EL (cell line): ENCODE measurements around the gene CIAO2B.
"Not testable (repeated sequence)": the region's sequence is repeated elsewhere in the genome, so short reads cannot be mapped to it uniquely, and the experiment has no call there.

Experiments
- DNase-seq: peaks from one replicate; pipeline ENCODE4 v3.0.0-alpha.2; 2016

The CIAO2B gene

DNA sequence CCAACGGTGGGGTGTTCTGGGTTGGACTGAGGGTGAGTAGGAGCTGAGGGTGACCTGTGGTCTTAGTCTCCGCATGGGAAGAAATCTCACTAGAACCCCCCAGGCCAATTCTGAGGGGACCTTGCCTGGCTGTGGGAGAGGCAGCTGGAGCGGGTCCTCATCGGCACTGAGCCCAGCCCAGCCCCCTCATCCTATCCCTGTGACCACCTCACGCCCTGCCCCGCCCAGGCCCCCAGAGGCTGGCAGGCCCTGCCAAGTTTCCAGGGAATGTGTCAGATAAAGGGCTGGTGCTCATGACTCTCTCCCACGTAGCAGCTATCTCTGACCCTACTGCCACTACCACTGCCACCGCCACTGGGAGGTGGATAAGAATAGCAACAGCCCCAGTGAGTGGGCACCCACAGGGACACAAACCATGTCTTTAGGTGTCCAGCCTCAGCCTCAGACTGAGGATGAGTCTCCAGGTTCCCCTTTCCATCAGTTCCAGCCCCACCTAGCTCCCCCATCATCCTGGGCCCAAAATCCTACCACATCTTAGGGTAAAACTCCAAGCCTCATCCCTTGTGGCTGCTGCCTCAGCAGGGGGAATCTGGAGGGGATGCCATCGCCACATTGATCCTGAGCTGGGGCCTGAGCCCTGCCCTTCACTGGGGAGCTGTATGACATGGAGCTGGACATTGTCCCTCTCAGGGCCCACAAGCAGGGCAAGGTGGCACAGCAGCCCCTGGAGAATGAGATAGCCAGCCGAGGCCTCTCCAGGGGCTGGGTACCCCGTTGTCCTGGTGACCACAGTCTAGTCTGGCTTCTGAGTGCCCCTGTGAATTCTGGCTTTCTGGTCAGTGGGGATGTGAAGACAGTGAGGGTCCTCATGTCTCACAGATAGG is 30.4 kb downstream of the CIAO2B start:
- DNase-seq, result no peak

DNA sequence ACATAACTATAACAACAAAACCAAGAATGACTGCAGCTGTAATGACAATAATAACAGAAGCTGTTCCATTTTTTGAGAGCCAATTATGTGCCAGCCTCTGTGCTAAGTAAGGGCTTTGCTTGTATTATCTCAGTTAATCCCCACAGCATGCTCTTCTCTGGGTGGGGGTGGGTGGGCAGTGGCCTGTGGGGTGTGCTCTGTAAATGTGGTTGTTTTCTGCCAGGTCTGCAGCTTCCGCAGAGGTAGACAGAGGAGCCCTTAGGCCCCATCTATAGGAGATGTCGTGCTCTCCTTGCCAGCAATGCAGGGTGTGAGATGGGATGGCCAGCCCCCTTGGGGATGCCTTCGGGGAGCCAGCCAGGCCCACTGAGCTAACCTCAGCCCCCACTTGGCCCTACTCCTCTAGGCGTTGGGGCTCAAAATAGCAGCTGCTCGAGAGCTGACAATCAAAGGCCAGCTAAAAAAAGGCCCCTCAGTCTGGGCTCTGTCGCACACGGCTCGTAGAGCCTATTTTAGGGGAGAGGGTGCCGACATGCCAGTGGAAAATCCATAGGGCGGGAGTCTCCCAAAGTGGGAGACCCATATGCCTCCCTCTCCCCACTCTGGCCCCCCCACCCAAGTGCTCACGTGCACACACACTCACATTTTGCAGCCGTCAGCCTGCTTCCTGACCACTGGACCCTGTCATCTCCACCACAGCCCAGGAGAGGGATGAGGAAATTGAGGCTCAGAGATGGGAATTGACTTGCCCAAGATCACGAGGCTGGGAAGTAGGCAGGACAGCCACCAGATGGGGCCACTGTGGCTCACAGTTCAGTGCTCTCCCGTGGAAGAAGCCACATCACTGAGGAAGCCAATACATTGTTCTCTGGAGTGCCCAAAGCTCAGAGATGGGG is 31.3 kb downstream of the CIAO2B start:
- no peak for DNase-seq

DNA sequence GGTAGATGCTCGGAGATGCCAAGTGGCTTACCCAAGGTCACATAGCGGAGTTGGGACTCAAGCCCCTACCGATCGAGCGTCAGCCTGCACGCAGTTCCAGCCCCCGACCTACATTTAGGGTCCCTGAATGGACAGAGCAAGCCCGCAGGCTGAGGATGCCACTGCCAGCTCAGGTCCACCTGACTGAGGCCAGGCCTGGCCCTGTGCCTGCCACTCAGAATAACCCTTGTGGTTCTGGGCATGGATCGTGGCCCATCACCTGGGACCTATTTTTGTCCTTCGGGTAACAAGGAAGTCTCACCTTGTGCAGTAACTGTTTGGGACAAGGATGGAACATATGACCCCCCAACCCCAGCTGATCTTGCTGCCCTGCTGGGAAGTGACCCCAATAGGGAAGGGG is 32.6 kb downstream of the CIAO2B start:
- no peak for DNase-seq

DNA sequence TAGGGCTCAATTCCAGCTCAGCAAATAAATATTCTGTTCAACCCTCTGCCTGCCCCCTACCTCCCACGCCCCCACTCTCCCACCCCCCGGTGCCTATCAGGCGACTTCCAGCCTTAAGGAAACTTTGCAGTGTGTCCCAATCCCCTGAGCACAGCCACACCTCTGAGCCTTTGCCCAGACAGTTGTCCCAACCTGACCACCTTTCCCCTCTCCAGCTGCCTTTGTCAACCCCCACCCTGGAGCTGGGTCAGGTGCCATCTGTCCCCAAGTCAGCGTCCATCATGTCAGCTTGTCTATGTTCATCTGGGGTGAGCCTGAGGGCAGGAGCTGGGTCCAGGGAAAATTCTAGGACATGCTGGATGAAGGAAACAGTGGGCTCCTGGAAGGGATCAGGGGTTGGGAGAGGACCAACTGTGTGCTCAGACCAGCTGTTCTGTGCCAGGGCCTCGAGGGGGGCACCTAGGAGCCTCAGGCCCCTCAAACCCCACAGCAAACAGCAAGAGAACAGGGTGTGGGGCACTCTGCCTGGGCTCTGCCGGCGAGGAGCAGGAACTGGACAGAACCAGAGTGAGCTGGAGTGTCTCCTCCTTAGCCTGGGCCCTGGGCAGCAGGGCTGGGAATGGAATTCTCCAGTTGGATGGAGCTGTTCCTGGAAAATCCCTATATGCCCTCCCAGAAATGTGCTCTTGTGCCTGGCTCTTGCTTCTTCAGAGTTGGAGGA is 33.3 kb downstream of the CIAO2B start:
- DNase-seq, result no peak

DNA sequence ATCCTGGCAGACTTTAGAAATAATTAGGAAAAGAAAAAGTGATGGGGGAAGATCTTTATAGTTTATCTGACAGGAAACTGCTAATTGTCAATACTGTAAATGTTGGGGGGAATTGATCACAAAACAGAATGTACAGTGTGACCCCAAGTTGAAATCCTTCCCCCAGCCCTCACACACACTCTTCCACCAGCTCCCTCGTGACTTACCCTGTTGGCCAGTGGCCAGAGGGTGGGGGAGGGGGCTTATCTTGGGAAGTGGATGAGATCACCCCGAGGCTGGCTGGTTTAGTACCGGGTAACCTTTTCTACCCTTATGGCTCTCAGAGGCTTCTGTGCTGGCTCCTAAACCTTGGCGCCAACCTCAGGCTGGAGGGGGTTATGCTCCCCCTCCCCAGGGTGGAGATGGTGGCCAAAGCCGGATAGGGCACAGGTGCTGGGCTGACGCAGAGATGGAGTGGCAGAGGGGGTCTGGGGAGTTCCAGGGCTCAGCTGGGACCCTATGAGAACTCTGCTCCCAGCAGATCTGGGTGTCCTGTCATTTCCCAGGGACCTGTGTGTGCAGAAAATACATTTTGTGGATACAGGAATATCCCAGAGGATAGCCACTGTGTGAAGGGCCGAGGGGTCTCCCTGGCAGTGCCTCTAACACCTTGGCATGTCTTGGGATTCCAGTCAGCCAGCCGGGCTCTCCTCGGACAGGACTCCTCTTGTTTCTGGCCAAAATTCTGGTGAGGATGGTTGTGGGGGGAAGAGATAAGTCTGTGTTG is 34.1 kb downstream of the CIAO2B start:
- peak; percentile 80 for DNase-seq

DNA sequence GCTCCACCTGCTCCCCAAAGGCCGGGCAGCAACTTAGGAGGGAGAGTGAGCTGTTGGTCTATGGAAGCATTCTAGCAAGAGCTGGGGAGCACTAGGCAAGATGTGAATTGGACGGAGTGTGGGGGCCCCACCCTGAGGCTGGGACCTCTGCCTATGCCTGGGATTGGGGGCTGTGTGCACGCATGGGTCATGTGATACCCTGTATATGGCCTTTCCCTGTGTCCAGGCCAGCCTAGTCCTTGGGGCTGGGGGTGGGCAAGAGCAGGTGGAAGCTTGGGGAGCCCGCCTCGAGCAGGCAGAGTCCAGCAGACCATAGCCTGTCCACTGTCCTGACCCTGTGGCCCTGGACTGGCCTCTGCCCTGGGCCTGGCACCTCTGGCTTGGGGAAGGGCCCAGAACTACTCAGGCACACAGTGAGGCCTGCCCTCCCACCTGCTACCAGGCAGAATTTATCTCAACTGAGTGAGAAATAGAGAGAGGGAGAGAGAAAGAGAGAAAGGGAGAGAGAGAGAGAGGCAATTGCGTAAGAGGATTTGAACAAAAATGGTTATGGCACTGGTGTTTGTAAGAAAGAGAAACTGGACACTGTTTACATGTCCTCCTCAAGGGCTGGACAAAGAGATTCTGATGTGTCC is 34.8 kb downstream of the CIAO2B start:
- DNase-seq, result no peak

DNA sequence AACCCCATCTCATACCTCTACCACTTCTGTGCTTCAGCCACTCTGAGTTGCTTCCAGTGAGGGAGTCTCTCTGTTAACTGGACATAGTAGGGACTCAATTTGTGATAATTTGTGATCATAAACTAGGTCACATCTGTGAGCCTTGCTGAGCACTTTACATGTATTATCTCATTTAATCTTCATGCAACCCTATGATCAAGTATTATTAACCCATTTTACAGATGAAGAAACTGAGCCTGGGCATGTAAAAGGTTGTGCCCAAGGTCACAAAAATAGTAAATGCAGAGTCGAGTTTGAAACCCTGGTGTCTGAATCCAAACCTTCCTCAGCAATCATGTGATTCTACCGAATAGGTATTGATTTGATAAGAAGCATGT is 35.3 kb downstream of the CIAO2B start:
- DNase-seq, result no peak

DNA sequence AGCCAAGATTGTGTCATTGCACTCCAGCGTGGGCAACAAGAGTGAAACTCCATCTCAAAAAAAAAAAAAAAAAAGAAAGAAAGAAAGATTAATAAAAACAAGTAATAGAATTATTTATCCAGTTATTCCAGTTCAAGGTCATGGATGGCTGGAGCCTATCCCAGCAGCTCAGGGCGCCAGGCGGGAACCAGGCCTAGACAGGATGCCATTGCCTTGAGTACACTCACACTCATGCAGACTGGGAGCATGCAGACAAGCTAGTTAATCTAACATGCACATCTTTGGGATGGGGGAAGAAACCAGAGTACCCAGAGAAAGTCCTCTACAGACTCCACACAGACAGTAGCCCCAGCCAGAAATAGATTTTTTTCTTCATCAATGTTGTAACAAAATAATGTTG is 36.0 kb downstream of the CIAO2B start:
- DNase-seq, result peak; percentile 49

DNA sequence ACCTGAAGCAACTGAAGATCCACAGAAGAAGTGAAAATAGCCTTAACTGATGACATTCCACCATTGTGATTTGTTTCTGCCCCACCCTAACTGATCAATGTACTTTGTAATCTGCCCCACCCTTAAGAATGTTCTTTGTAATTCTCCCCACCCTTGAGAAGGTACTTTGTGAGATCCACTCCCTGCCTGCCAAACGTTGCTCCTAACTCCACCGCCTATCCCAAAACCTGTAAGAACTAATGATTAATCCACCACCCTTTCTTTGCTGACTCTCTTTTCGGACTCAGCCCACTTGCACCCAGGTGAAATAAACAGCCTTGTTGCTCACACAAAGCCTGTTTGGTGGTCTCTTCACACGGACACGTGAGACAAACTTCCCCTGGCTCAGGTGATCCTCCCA is 37.5 kb downstream of the CIAO2B start:
- DNase-seq, result not testable (repeated sequence)

DNA sequence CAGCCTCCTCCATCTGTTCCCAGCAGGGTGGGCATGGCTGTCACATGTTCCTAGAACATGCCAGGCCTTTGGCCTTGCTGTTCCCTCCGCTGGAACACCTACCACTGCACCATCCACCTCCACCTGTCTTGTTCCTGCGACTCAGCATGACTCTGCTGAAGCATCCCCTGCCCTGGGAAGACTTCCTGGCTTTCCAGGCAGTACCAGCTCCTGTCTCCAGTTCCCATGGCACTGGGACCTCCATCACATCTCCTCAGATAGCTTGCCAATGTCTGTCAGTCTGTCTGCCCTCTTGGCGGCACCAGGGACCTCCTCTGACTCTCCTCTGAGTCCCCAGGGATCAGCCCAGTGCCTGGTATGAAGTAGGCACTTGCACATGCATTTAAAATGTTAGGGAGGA is 38.2 kb downstream of the CIAO2B start:
- DNase-seq, result no peak

DNA sequence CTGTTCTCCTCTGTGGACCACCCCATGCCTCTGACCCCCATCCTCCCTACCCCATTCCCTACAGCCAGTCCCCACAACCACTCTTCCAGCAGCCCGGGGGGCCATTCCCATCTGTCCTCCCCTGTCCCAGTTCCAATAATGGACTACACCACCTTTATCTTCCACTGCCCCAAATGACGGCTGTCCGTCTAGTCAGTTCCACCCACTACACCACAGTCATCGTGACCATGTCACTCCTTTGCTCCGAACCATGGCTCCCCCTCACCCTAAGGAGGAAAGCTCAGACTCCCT is 38.6 kb downstream of the CIAO2B start:
- DNase-seq, result no peak

DNA sequence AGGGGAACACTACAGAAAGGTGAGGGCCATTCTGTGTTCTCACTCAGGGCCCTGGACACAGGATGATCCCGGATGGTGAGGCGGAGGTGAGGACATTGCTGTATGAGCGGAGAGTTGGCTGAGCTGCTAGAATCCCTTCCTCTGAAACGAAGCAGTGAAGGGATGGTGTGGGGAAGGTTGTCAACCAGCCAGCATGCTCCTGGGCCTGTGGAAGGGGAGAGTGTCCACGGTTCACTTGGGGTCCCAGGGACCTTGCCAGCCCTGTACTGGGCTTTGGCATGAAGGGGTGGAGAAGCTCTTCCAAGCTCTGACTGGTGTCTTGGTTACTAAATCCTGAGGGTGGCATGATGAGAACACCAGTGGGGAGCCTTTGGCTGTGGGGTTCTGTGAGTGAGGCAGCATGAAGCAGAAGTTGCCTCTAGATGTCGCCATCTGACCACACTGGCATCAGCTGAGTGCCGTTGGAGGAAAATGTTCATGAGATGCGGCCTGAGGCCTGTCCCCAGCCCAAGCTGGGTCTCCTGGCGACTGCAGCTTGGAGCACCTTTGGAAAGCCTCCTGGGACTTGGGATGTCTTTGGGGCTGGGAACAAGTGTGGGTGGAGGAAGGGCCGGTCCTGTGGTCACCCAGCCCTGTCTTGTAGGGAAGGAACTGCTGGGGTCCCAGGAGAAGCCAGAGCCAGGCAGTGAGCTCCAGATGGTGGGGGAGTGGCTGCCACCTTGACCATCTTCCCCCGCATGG is 39.1 kb downstream of the CIAO2B start:
- peak; percentile 75 for DNase-seq

DNA sequence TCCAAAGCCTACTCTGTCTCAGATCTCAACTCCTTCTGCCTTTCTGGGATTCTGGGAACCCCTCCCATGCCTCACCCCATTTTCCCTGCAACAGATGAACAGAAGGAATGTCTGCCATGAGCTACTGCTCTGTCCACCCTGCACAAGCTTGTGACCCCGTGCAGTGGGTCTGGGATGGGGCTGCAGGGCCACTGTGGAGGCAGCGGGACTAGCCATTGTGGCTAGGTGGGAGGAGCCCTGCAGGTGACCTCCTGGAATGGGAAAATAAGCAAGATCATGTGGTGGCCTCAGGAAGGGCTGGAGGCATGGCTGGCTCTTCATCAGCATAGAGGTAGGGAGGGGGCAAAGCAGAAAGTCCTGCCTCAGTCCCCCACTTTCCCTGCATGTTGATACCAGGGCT is 40.1 kb downstream of the CIAO2B start:
- no peak for DNase-seq

DNA sequence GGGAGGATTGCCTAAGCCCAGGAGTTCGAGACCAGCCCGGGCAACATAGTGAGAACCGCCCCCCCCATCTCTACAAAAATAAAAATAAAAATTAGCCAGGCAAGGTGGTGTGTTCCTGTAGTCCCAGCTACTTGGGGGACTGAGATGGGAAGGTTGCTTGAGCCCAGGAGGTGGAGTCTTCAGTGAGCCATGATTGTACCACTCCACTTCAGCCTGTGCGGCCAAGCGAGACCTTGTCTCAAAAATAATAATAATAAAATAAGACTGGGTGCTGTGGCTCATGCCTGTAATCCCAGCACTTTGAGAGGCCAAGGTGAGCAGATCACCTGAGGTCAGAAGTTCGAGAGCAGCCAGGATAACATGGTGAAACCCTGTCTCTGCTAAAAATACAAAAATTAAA is 42.4 kb downstream of the CIAO2B start:
- no peak for DNase-seq

DNA sequence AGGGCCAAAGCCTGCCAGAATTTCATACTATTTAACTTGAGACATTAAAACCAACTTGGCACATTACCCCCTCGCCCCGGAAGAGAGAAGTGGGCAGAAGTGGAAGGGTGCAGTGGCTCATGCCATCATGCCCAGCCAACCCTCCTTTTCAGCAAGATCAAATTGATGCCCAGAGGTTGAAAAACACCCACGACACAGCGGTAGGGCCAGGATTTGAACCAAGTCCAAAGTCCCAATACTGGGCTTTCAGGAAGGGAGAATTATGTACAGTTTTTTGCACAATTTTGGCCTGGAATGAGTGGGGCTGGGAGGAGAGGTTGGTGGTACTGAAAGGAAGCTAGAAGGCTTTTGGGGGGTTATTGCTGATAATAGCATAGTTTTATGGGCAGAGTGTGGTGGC is 42.8 kb downstream of the CIAO2B start:
- DNase-seq, result no peak

DNA sequence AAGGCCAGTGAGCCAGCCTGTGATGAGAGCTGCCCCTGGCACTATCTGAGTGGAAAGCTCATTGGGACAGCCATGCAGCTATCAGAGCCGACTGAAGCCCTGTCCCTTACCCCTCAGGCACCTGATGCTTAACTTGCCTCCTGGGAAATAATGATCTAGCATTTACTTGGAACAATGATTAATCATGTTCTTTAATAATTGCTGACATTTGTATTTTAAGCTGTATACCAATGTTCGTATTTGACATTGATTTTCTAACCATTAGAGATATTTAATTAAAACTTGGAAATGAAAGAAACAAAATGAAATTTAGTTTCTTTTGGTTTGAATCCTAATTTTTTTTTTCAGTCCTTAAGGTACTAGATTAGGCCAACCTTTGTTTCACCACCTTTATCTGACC is 43.4 kb downstream of the CIAO2B start:
- DNase-seq, result no peak

DNA sequence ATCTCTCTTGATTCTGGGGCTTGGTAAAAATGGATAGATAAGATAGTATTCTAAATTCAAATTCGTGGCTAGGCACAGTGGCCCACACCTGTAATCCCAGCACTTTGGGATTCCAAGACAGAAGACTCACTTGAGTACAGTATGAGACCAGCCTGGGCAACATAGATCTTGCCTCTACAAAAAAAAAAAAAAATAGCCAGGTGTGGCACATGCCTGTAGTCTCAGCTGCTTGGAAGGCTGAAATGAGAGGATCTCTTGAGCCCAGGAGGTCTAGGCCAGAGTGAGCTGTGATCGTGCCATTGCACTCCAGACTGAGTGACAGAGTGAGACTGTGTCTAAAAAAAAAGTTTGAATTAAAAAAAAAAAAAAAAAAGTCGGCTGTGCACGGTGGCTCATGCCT is 44.6 kb downstream of the CIAO2B start:
- no peak for DNase-seq

DNA sequence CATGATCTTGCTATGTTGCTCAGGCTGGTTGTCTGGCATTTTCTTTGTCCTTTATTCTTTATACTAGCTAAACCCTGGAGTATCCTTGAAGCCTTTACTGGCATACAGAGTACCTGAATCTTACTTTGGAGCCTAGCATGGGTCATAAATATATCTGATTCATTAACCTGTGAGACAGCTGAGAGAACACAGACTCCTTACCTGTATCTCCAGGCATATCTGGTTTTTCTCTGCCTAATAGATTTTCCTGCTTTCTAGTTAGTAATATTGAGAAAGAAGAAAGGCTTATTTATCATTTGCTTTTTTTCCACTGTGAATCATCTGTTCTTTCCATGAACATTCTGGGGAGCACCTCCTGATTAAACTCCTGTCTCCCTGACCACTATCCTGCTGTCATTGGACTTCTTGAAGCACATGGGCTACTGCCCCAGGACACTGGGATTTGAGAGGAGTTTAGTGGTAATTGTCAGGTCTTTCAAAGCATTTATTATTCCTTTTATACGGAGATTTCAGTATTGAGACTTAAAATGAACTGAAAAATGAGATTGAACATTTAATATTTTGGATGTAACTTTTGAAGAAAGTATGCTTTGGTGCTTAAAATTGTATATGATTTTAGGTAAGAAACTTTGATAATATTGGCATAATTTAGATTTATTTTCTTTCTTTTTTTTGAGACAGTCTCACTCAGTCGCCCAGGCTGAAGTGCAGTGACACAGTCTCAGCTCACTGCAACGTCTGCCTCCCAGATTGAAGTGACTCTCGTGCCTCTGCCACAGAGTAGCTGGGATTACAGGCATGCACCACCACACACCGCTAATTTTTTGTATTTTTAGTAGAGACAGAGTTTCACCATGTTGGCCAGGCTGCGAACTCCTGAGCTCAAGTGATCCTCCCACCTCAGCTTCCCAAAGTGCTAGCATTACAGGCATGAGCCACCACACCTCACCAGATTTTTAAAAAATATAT is 45.3 kb downstream of the CIAO2B start:
- no peak for DNase-seq

DNA sequence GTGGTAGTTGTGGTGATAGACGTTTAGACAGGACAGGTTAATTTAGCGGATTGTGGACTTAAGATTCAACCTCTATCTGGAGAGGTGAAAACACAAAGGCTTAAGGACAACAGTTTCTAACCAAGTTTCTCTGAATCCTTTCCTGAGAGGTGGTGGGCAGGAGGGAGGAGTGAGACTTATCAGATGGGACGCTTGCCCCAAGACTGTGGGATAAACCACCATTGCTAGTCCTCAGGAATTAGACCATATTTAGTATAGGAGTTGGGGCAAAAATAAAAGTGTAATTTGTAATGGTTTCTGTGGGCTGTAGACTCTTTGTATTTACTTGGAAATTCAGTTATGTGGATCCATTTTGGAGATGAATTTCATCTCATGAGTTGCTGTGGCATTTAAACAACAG is 47.3 kb downstream of the CIAO2B start:
- DNase-seq, result no peak

DNA sequence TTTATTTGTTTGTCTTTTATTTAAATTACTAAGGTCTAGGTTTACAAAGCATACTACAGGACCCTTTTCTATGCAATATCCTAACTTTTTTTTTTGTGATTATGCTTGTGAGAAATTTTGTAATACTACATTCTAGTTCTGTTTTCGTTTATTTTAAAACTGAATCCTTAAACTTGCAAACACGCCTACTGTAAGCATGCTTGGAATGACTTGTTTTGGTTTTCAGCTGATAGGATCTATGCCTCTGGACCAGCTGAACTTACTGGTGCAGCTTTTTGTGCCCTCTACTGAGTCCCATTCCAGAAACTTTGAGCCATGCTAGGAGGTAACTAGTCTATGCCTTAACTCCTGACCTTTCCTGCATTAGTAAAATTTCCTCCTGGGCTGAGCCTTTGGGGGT is 47.9 kb downstream of the CIAO2B start:
- DNase-seq, result peak; percentile 39
